CD4-positive, alpha-beta memory T cell (primary cell): ENCODE measurements around the gene EMD. TPM values are rescaled to one million over a fixed set of nuclear protein-coding genes. Genes with fewer than 3 reads are reported as not detected.

Experiments used
- CTCF ChIA-PET: fragments of 350-600 bp; sonication (Branson Sonifier 250); formaldehyde crosslinking; loops from one replicate; lab custom pipeline; 2021; ENCODE audit warnings: inconsistent platforms; ENCODE audit not compliant: partially characterized antibody; lab: Charles Lee
- POLR2A ChIA-PET: fragments of 350-600 bp; sonication (Branson Sonifier 250); formaldehyde crosslinking; loops from one replicate; lab custom pipeline; 2021; ENCODE audit not compliant: partially characterized antibody; lab: Charles Lee
- DNase-seq, 5 donors: peaks; one replicate each; pipeline versions ENCODE4 v3.0.0 to v3.0.0-alpha.2; 2020 to 2022; ENCODE audit warnings: mixed read lengths in 1 of 5
- H3K27ac ChIP-seq: one replicate; pipeline ENCODE4 v1.7.0; 2013; ENCODE audit warnings: low read depth, low read length
- H3K27me3 ChIP-seq: 2 replicates; pipeline ENCODE4 v1.7.0; 2013; ENCODE audit warnings: mild to moderate bottlenecking, low read length, moderate library complexity; ENCODE audit not compliant: insufficient read depth
- H3K36me3 ChIP-seq: 2 replicates; pipeline ENCODE4 v1.7.0; 2013; ENCODE audit warnings: mild to moderate bottlenecking, low read length, moderate library complexity; ENCODE audit not compliant: insufficient read depth
- H3K4me1 ChIP-seq: 2 replicates; pipeline ENCODE4 v1.7.0; 2013; ENCODE audit warnings: mild to moderate bottlenecking, low read length, moderate library complexity; ENCODE audit not compliant: insufficient read depth
- H3K4me3 ChIP-seq, 2 donors: one replicate each; pipeline ENCODE4 v1.7.0; 2013; ENCODE audit warnings: low read length in 2 of 2, mild to moderate bottlenecking in 1 of 2
- H3K9me3 ChIP-seq, 2 donors: one replicate each; pipeline ENCODE4 v1.7.0; 2013; ENCODE audit warnings: low read length in 2 of 2, control low read depth in 1 of 2; ENCODE audit not compliant: control insufficient read depth in 1 of 2
- H3K27ac Mint-ChIP-seq, 7 donors: one replicate each; pipeline ENCODE4 v1.8.0; 2020 to 2021; ENCODE audit warnings: mixed read lengths in 7 of 7, mild to moderate bottlenecking in 6 of 7, inconsistent platforms in 3 of 7, moderate library complexity in 3 of 7
- H3K27me3 Mint-ChIP-seq, 2 donors: one replicate each; pipeline ENCODE4 v1.8.0; 2020 to 2021; ENCODE audit warnings: mixed read lengths in 2 of 2
- H3K36me3 Mint-ChIP-seq, 2 donors: one replicate each; pipeline ENCODE4 v1.8.0; 2020 to 2021; ENCODE audit warnings: mixed read lengths in 2 of 2, inconsistent platforms in 1 of 2, mild to moderate bottlenecking in 1 of 2
- H3K4me1 Mint-ChIP-seq, 4 donors: one replicate each; pipeline ENCODE4 v1.8.0; 2020 to 2021; ENCODE audit warnings: mixed read lengths in 4 of 4, mild to moderate bottlenecking in 1 of 4
- H3K4me3 Mint-ChIP-seq, 8 donors: one replicate each; pipeline ENCODE4 v1.8.0; 2020 to 2021; ENCODE audit warnings: mixed read lengths in 8 of 8, mild to moderate bottlenecking in 7 of 8, moderate library complexity in 6 of 8, inconsistent platforms in 3 of 8
- H3K9me3 Mint-ChIP-seq, 8 donors: one replicate each; pipeline ENCODE4 v1.8.0; 2020 to 2021; ENCODE audit warnings: mixed read lengths in 8 of 8, mild to moderate bottlenecking in 5 of 8, inconsistent platforms in 3 of 8, moderate library complexity in 1 of 8
- intact Hi-C: fragments of 100-400 bp; cut with micrococcal nuclease; formaldehyde crosslinking; loops from one replicate; pipeline ENCODE4 v1.15.1; 2023
- polyA plus RNA-seq, 2 donors: library from polyadenylated mRNA; unstranded; fragments of 300-500 nt; fragmentation: Illumina TruSeq; gene quantifications; one replicate each; pipeline ENCODE4 v1.2.3, GENCODE V29; 2021
- total RNA-seq, 2 experiments: library from RNA; stranded (reverse); gene quantifications; one replicate each; pipeline ENCODE4 v1.2.3, GENCODE V29; 2021

EMD gene
- total and polyA plus RNA-seq, 4 experiments from 2014 or later, result 30.3 to 88.7 (median 61.2) TPM

DNA sequence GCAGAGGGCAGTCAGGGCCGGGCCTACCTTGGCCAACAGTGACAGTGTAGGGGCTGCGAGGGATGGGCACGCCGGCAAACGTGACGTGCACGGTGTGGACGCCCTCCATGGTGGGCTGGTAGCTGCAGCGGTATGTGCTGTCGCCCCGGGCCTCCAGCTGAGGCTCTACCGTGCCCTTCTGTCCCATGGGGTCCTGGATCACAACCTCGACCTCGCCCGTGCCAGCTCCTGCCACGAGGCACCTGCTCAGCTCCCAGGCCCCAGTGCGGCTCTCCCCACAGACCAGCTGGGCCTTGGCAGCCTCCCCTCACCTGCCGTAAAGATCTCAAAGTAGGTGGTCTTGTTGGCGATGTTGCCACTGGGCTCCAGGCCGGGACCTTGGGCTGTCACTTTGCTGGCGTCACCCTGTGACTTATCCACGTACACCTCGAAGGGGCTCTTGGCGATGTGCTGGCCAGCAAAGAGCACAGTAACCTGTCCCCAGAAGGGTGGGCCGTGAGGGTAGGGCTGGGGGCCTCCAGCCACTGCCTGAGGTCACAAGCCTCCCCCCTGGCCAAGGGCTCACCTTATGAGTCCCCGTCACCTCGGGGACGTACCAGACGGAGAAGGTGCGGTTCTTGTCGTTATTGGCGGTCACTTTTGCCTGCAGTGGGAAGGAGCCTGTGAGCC is 13.0 kb upstream of the EMD start:
- no peaks in the 10 kb centered on the region for H3K27me3 Mint-ChIP-seq
- CTCF ChIA-PET, result interaction anchor here (0.7 to 1.4 kb wide), 2 partner anchors 9 to 33 kb away, joined by 3 read pairs; no protein-coding TSS in a partner anchor
- Histone ChIP-seq H3K36me3 (peaks cover 64% of the 10 kb centered on the region), H3K27me3 (no peaks in the 10 kb centered on the region), H3K27ac (peak overlapping the region; percentile 92), H3K9me3 (no peaks in the 10 kb centered on the region), H3K4me1 (peaks cover 64% of the 10 kb centered on the region), H3K4me3 (no peak overlapping the region)
- peak overlapping the region in 6 of 7 donors; percentile 31 to 86 (median 54) for H3K27ac Mint-ChIP-seq
- POLR2A ChIA-PET, result interaction anchor here (6.8 to 10.9 kb wide), 2 partner anchors 13 to 32 kb away, joined by 69 to 245 read pairs; partner anchors contain the start of gene RPL10
- peaks cover 14 to 44% of the 10 kb centered on the region in 2 donors for H3K36me3 Mint-ChIP-seq
- peaks cover 1 to 47% (median 18%) of the 10 kb centered on the region in 4 donors for H3K4me1 Mint-ChIP-seq
- intact Hi-C loops, result no loop called here
- no peak for DNase-seq
- no peaks in the 10 kb centered on the region for H3K9me3 Mint-ChIP-seq
- H3K4me3 Mint-ChIP-seq, result no peak overlapping the region

DNA sequence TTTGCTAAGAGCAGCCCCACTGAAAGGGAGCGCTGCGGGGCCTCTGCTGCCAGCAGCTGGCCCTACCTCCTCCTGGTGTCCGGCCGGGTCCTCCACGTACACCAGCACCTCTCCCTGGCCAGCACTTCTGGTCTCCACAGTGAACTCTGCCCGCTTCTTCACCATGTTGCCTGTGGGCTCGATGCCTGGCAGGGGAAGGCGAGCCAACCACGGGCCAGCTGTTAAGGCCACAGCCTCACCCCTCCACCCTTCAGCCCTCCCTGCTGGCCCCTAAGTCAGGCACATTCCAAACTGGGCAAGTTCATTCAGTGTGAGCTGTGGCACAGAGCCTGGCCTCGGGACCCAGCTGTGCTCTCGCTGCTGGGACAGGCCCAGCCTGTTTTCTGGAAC is 12.4 kb upstream of the EMD start:
- peaks cover 1 to 41% (median 16%) of the 10 kb centered on the region in 4 donors for H3K4me1 Mint-ChIP-seq
- peaks cover 58% of the 10 kb centered on the region for H3K36me3 ChIP-seq
- no peaks in the 10 kb centered on the region for H3K27me3 Mint-ChIP-seq
- CTCF ChIA-PET, result interaction anchor here (1.4 kb wide), 1 partner anchor 9 kb away, joined by 3 read pairs; no protein-coding TSS in a partner anchor
- peak overlapping the region; percentile 92 for H3K27ac ChIP-seq
- H3K4me1 ChIP-seq, result peaks cover 59% of the 10 kb centered on the region
- no peaks in the 10 kb centered on the region for H3K9me3 ChIP-seq
- no peak overlapping the region for H3K4me3 ChIP-seq
- H3K36me3 Mint-ChIP-seq, result peaks cover 14 to 40% of the 10 kb centered on the region in 2 donors
- peak overlapping the region in 1 of 8 donors; percentile 36 for H3K4me3 Mint-ChIP-seq
- no peaks in the 10 kb centered on the region for H3K27me3 ChIP-seq
- H3K9me3 Mint-ChIP-seq, result no peaks in the 10 kb centered on the region
- intact Hi-C loops, result no loop called here
- POLR2A ChIA-PET, result interaction anchor here (3.3 to 10.9 kb wide), 3 partner anchors 12 to 32 kb away, joined by 36 to 245 read pairs (median 69); partner anchors contain the start of genes EMD and RPL10
- H3K27ac Mint-ChIP-seq, result peak overlapping the region; percentile 9 to 86 (median 38)
- DNase-seq, result no peak

DNA sequence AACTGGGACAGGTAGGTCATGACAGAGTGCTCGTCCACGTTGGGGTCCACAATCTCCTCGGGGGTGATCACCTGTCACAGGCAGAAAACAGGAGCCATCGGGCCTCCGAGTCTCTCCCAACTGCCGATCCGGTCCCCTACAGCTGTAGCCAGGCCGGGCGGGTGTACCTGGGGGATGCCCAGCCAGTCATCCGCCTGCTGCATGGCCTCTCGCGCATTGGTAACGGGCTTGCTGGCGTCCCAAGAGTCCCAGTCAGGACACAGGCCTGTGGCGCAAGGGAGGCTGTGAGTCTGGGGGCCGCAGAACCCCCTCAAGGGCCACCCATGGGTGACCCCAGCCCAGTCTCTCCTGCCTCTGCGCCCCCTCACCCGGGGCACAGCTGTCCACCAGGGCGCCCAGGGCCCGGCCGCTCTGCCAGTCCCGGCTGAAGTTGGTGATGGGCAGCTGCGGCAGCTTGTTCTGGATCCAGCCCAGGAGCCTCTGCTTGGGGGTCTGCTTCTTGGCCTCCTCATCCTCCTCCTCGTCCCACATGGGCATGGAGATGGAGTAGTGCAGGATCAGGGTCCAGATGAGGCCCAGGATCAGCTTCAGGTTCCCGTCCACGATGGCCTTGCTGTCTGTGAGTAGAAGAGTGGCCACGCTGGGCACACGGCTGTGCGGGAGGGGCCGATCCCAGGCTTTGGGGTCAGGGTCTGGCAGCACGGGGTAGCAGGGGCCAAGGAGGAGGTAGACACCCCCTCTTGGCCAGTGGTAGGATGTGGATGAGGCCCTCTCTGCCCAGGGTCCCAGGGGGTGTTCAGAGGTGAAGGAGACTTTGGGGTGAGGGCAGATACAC is 11.4 kb upstream of the EMD start:
- CTCF ChIA-PET, result no interaction called here

DNA sequence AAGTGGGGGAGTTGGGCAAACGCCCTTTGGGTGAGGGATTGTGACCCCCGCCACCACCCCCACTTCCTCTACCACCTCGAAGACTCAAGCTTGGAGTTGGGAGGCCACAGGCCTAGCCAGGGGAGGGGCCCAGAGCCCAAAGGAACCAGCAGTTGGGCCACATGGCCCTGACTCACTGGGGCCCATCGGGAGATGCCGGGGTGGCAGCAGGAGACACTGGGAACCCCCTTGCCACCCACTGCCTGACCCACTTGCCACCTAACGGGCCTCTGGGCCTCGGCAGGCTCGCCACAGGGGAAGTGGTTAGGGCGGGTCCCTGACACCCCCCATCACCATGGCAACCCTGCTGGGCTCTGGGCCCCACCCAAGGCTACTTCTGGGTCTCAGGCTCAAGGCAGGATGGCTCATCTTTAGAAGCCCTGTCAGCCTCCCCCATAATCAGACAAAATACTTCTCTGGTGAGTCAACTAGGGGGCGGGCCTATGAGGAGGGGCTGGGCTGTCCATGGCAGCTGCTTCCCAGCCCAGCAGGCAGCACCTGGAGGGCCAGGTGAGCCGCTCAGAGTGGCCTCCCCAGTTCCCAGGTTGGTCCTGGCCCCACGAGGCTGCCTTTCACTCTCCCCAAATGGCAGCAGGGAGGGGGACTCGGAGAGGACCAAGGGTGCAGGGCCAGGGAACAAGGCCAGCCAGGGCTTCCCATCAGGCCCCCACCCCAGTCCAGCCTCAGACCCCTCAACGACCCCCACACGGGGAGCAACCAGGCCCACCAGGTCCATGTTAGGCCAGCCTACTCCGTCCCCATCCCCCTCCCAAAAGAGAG is 10.3 kb upstream of the EMD start:
- H3K27me3 ChIP-seq, result no peaks in the 10 kb centered on the region
- Mint-ChIP-seq H3K27ac (peak overlapping the region; percentile 90 to 98 (median 95)), H3K4me3 (peak overlapping the region; percentile 84 to 96 (median 92)), H3K36me3 (peaks cover 11 to 33% of the 10 kb centered on the region in 2 donors), H3K4me1 (peaks cover 4 to 45% (median 25%) of the 10 kb centered on the region in 4 donors), H3K9me3 (no peaks in the 10 kb centered on the region), H3K27me3 (no peaks in the 10 kb centered on the region)
- peaks cover 42% of the 10 kb centered on the region for H3K36me3 ChIP-seq
- H3K27ac ChIP-seq, result peak overlapping the region; percentile 92
- peaks cover 65% of the 10 kb centered on the region for H3K4me1 ChIP-seq
- intact Hi-C loops, result no loop called here
- ChIA-PET POLR2A (interaction anchor here (1.0 to 10.9 kb wide), 13 partner anchors 8 to 443 kb away, joined by 3 to 245 read pairs (median 7); partner anchors contain the start of genes EMD, HCFC1, RPL10 and UBL4A), CTCF (interaction anchor here (1.0 kb wide), 1 partner anchor 15 kb away, joined by 3 read pairs; no protein-coding TSS in a partner anchor)
- no peaks in the 10 kb centered on the region for H3K9me3 ChIP-seq
- H3K4me3 ChIP-seq, result peak overlapping the region; percentile 17 to 59
- peak; percentile 92 to 97 (median 95) for DNase-seq

More for the DNA sequence above, 11.4 kb upstream of the EMD start:
- Histone ChIP-seq H3K27me3 (no peaks in the 10 kb centered on the region), H3K4me1 (peaks cover 57% of the 10 kb centered on the region), H3K9me3 (no peaks in the 10 kb centered on the region), H3K27ac (peak overlapping the region; percentile 92), H3K4me3 (peak overlapping the region in 1 of 2 donors; percentile 59), H3K36me3 (peaks cover 48% of the 10 kb centered on the region)
- peaks cover 1 to 44% (median 19%) of the 10 kb centered on the region in 4 donors for H3K4me1 Mint-ChIP-seq
- H3K27ac Mint-ChIP-seq, result peak overlapping the region; percentile 90 to 98 (median 95)
- intact Hi-C loops, result no loop called here
- POLR2A ChIA-PET, result interaction anchor here (1.0 to 10.9 kb wide), 8 partner anchors 11 to 442 kb away, joined by 3 to 245 read pairs (median 13); partner anchors contain the start of genes EMD and RPL10
- peaks cover 13 to 38% of the 10 kb centered on the region in 2 donors for H3K36me3 Mint-ChIP-seq
- no peaks in the 10 kb centered on the region for H3K9me3 Mint-ChIP-seq
- H3K27me3 Mint-ChIP-seq, result no peaks in the 10 kb centered on the region
- no peak for DNase-seq
- peak overlapping the region; percentile 84 to 96 (median 92) for H3K4me3 Mint-ChIP-seq

DNA sequence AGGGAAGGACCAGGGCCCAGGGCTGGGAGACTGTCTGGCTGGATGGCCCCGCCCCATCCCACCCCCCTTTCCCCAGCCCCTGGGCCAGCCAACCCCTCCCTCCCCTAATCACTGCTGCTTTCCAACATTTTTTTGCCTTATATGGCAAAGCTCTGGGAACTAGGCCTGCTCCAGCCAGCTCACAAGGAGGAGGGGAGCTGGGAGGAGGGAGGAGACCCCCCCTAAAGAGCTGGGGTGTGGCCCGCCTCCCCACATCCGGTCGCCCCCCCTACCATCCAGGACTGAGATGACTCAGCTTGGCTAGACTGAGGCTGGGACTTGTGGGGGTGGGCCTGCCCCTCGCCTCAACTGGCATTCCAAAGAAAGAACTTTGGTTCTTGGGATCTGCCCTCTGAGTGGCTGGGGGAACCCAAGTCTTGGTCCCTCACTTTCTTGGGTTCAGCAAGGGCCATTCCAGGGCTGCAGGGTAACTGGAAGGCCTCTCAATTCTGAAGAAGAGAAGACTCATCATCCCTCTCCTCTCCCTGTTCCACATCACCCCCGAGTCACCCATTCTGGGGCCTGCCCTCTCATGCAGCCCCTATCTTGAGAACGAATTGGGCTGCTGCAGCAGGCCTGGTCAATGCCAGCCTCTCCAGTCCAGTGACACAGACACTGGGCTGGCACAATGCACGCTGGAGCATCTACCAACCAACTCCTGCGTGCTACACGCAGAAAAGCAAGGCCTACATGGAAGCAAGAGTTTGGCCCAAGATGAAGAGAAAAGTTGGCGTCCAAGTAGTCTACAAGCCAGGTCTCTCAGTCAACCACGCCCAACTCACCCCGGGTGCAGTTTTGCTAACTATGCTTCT is 9.4 kb upstream of the EMD start:
- peak; percentile 71 to 84 (median 75) for DNase-seq
- H3K36me3 ChIP-seq, result peaks cover 34% of the 10 kb centered on the region
- ChIA-PET POLR2A (interaction anchor here (1.0 to 10.9 kb wide), 10 partner anchors 9 to 442 kb away, joined by 3 to 245 read pairs (median 10); partner anchors contain the start of genes EMD, HCFC1, RPL10 and UBL4A), CTCF (interaction anchor here (1.0 to 2.1 kb wide), 2 partner anchors 10 to 16 kb away, joined by 3 to 5 read pairs; partner anchors contain the start of gene EMD)
- H3K27ac ChIP-seq, result peak overlapping the region; percentile 92
- H3K9me3 Mint-ChIP-seq, result no peaks in the 10 kb centered on the region
- peaks cover 4 to 43% (median 25%) of the 10 kb centered on the region in 4 donors for H3K4me1 Mint-ChIP-seq
- H3K4me3 Mint-ChIP-seq, result peak overlapping the region; percentile 91 to 96 (median 94)
- peak overlapping the region; percentile 95 to 98 (median 97) for H3K27ac Mint-ChIP-seq
- H3K36me3 Mint-ChIP-seq, result peaks cover 9 to 32% of the 10 kb centered on the region in 2 donors
- no peaks in the 10 kb centered on the region for H3K27me3 ChIP-seq
- intact Hi-C loops, result loop anchor here (10.0 kb wide), 2 partner anchors 275 to 395 kb away; partner anchors contain the start of genes HCFC1, MECP2 and TMEM187
- peaks cover 61% of the 10 kb centered on the region for H3K4me1 ChIP-seq
- no peaks in the 10 kb centered on the region for H3K9me3 ChIP-seq
- H3K4me3 ChIP-seq, result peak overlapping the region; percentile 59 to 69
- no peaks in the 10 kb centered on the region for H3K27me3 Mint-ChIP-seq
